Liver (tissue), 3 donors: Measurements from ENCODE around the gene TRAPPC8.

Experiments used
- FOXA2 ChIP-seq: IDR thresholded peaks from 2 replicates; pipeline ENCODE4 v1.6.1; 2016; ENCODE audit warnings: antibody characterized with exemption
- HNF4A ChIP-seq, 2 donors: conservative IDR thresholded peaks; 2 replicates each; pipeline ENCODE4 v1.6.1; 2016; ENCODE audit warnings: antibody characterized with exemption in 2 of 2, mild to moderate bottlenecking in 2 of 2
- JUND ChIP-seq, 2 donors: IDR thresholded peaks; 2 replicates each; pipeline ENCODE4 v1.6.1; 2016; ENCODE audit warnings: antibody characterized with exemption in 2 of 2
- MAX ChIP-seq: IDR thresholded peaks from 2 replicates; pipeline ENCODE4 v1.6.1; 2016; ENCODE audit warnings: antibody characterized with exemption
- RAD21 ChIP-seq, 2 donors: IDR thresholded peaks; 2 replicates each; pipeline ENCODE4 v1.6.1; 2016; ENCODE audit warnings: antibody characterized with exemption in 2 of 2, mild to moderate bottlenecking in 2 of 2
- TAF1 ChIP-seq: conservative IDR thresholded peaks from 2 replicates; pipeline ENCODE4 v1.6.1; 2016; ENCODE audit warnings: antibody characterized with exemption, mild to moderate bottlenecking
- ZBTB33 ChIP-seq: IDR thresholded peaks from 2 replicates; pipeline ENCODE4 v1.6.1; 2016; ENCODE audit warnings: antibody characterized with exemption
- TF ChIP-seq, protein P1 (sequence below): fragments of 150-350 bp; IDR thresholded peaks from 2 replicates; pipeline ENCODE4 v1.5.1; 2017; ENCODE audit warnings: improper control_type of control experiment, low read depth, low read length; ENCODE audit not compliant: missing input control
- TF ChIP-seq, protein P2 (sequence below): IDR thresholded peaks from 2 replicates; pipeline ENCODE4 v1.6.1; 2016; ENCODE audit warnings: antibody characterized with exemption, mild to moderate bottlenecking
- TF ChIP-seq, protein P3 (sequence below): IDR thresholded peaks from 2 replicates; pipeline ENCODE4 v1.6.1; 2016; ENCODE audit warnings: antibody characterized with exemption
- donor health status: healthy.
- donor health status: healthy.

DNA sequence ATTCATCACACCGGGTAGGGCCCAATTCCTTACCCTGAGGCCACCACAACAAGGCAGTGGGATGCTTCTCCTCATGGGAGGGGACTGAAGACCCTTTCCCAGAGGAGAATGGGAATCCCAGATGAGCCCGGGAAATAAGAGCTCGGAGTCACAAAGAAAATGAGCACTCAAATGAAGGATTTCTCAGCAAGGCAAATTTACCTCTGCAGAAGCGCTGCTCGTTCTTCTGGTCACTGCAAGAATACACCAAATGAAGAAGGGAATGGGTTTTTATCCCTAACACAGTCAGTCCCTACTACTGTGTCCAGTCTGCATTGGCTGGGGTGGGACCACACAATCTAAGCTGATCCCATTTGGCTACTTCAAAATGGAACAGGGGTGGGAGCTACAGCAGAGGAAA lies 35.7 kb upstream of the TRAPPC8 start:
- TF ChIP-seq, protein P1, sequence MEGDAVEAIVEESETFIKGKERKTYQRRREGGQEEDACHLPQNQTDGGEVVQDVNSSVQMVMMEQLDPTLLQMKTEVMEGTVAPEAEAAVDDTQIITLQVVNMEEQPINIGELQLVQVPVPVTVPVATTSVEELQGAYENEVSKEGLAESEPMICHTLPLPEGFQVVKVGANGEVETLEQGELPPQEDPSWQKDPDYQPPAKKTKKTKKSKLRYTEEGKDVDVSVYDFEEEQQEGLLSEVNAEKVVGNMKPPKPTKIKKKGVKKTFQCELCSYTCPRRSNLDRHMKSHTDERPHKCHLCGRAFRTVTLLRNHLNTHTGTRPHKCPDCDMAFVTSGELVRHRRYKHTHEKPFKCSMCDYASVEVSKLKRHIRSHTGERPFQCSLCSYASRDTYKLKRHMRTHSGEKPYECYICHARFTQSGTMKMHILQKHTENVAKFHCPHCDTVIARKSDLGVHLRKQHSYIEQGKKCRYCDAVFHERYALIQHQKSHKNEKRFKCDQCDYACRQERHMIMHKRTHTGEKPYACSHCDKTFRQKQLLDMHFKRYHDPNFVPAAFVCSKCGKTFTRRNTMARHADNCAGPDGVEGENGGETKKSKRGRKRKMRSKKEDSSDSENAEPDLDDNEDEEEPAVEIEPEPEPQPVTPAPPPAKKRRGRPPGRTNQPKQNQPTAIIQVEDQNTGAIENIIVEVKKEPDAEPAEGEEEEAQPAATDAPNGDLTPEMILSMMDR, result no peak
- no peak for TF ChIP-seq FOXA2
- TF ChIP-seq, protein P2, sequence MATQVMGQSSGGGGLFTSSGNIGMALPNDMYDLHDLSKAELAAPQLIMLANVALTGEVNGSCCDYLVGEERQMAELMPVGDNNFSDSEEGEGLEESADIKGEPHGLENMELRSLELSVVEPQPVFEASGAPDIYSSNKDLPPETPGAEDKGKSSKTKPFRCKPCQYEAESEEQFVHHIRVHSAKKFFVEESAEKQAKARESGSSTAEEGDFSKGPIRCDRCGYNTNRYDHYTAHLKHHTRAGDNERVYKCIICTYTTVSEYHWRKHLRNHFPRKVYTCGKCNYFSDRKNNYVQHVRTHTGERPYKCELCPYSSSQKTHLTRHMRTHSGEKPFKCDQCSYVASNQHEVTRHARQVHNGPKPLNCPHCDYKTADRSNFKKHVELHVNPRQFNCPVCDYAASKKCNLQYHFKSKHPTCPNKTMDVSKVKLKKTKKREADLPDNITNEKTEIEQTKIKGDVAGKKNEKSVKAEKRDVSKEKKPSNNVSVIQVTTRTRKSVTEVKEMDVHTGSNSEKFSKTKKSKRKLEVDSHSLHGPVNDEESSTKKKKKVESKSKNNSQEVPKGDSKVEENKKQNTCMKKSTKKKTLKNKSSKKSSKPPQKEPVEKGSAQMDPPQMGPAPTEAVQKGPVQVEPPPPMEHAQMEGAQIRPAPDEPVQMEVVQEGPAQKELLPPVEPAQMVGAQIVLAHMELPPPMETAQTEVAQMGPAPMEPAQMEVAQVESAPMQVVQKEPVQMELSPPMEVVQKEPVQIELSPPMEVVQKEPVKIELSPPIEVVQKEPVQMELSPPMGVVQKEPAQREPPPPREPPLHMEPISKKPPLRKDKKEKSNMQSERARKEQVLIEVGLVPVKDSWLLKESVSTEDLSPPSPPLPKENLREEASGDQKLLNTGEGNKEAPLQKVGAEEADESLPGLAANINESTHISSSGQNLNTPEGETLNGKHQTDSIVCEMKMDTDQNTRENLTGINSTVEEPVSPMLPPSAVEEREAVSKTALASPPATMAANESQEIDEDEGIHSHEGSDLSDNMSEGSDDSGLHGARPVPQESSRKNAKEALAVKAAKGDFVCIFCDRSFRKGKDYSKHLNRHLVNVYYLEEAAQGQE, result no peak
- no peak for TF ChIP-seq ZBTB33
- TF ChIP-seq, protein P3, sequence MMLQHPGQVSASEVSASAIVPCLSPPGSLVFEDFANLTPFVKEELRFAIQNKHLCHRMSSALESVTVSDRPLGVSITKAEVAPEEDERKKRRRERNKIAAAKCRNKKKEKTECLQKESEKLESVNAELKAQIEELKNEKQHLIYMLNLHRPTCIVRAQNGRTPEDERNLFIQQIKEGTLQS, result no peak
- TF ChIP-seq TAF1, result no peak
- no peak for TF ChIP-seq HNF4A (conservative IDR thresholded peaks at IDR 0.05)
- no peak for TF ChIP-seq RAD21 (IDR thresholded peaks at IDR 0.05)
- no peak for TF ChIP-seq MAX
- TF ChIP-seq JUND (IDR thresholded peaks at IDR 0.05), result no peak
